PC-3 (cell line): Measurements from ENCODE around the gene FBXL12. TPM values are rescaled to one million over a fixed set of nuclear protein-coding genes. Genes with fewer than 3 reads are reported as not detected.
A peak's percentile ranks its signal among the peaks of the same experiment; 100 is the strongest.

ENCODE experiments used
- ATAC-seq: fragments of 200-7000 bp; cut with Tn5 transposase; 2 replicates; pipeline ENCODE4 v1.9.1; 2020; ENCODE audit warnings: mild to moderate bottlenecking, moderate library complexity
- BruUV-seq: library from RNA; stranded (reverse); fragments of 400-500 nt; replicated peaks from 2 replicates; lab custom pipeline; 2021; lab: Mats Ljungman, UMichigan
- CTCF ChIA-PET: fragments of 300-600 bp; sonication (Branson Sonifier 250); formaldehyde crosslinking; loops from one replicate; lab custom pipeline; 2022; ENCODE audit warnings: antibody characterized with exemption; lab: Charles Lee
- POLR2A ChIA-PET: fragments of 300-600 bp; sonication (Branson Sonifier 250); formaldehyde crosslinking; loops from one replicate; lab custom pipeline; 2022; ENCODE audit warnings: antibody characterized with exemption; ENCODE audit not compliant: unreplicated experiment; lab: Charles Lee
- DNase-seq: peaks from one replicate; pipeline ENCODE4 v3.0.0-alpha.2; 2015
- H2AFZ ChIP-seq: fragments of 300-600 bp; sonication (generic); 2 replicates; pipeline ENCODE4 v1.6.0; 2016; ENCODE audit warnings: antibody characterized with exemption, low read length
- H3F3A ChIP-seq: fragments of 300-600 bp; sonication (generic); one replicate; pipeline ENCODE4 v1.6.0; 2017; ENCODE audit warnings: antibody characterized with exemption, low read length, control low read depth, mild to moderate bottlenecking; ENCODE audit not compliant: unreplicated experiment
- H3K27ac ChIP-seq: fragments of 300-600 bp; sonication (generic); 2 replicates; pipeline ENCODE4 v1.5.1; 2016; ENCODE audit warnings: mild to moderate bottlenecking, low read length
- H3K27me3 ChIP-seq: fragments of 300-600 bp; sonication (generic); 2 replicates; pipeline ENCODE4 v1.6.1; 2016; ENCODE audit warnings: low read length, mixed read lengths
- H3K36me3 ChIP-seq: fragments of 300-600 bp; sonication (generic); 2 replicates; pipeline ENCODE4 v1.6.1; 2016; ENCODE audit warnings: low read depth, mixed run types, low read length, mixed read lengths
- H3K4me1 ChIP-seq: fragments of 300-600 bp; sonication (generic); 2 replicates; pipeline ENCODE4 v1.5.1; 2016; ENCODE audit warnings: low read length; ENCODE audit not compliant: insufficient read depth
- H3K4me2 ChIP-seq: fragments of 300-600 bp; sonication (generic); 2 replicates; pipeline ENCODE4 v1.6.0; 2016; ENCODE audit warnings: low read length
- H3K4me3 ChIP-seq: fragments of 300-600 bp; sonication (generic); 2 replicates; pipeline ENCODE4 v1.5.1; 2016; ENCODE audit warnings: mild to moderate bottlenecking, low read length, mixed read lengths
- H3K79me2 ChIP-seq: fragments of 300-600 bp; sonication (generic); 2 replicates; pipeline ENCODE4 v1.6.1; 2017; ENCODE audit warnings: low read length, mixed read lengths
- H3K9ac ChIP-seq: fragments of 300-600 bp; sonication (generic); 2 replicates; pipeline ENCODE4 v1.6.0; 2016; ENCODE audit warnings: mild to moderate bottlenecking, low read length
- H3K9me2 ChIP-seq: fragments of 300-600 bp; sonication (generic); replicated peaks from 2 replicates; pipeline ENCODE4 v1.6.1; 2016; ENCODE audit warnings: mixed run types, low read length, mixed read lengths
- H3K9me3 ChIP-seq: fragments of 300-600 bp; sonication (generic); 2 replicates; pipeline ENCODE4 v1.6.1; 2016; ENCODE audit warnings: low read length, mixed read lengths
- H4K20me1 ChIP-seq: fragments of 300-600 bp; sonication (generic); 2 replicates; pipeline ENCODE4 v1.6.1; 2016; ENCODE audit warnings: low read length, mixed read lengths
- CTCF ChIP-seq: fragments of 300-600 bp; sonication (generic); conservative IDR thresholded peaks from 2 replicates; pipeline ENCODE4 v1.5.1; 2017; ENCODE audit warnings: antibody characterized with exemption, low read depth, mild to moderate bottlenecking, low read length
- EZH2 ChIP-seq: fragments of 300-600 bp; sonication (generic); IDR thresholded peaks from one replicate; pipeline ENCODE4 v1.6.1; 2017; ENCODE audit warnings: antibody characterized with exemption, mild to moderate bottlenecking, low read length; ENCODE audit not compliant: unreplicated experiment
- EZH2phosphoT487 ChIP-seq: fragments of 300-600 bp; sonication (generic); IDR thresholded peaks from 2 replicates; pipeline ENCODE4 v1.6.1; 2018; ENCODE audit warnings: mild to moderate bottlenecking, antibody characterized with exemption, low read length, borderline replicate concordance
- intact Hi-C: fragments of 100-400 bp; cut with micrococcal nuclease; formaldehyde crosslinking; loops from 2 replicates; pipeline ENCODE4 v1.9.0; 2023
- total RNA-seq: library from RNA; depleted of rRNA; stranded (reverse); fragments of >200 nt; gene quantifications from 2 replicates; pipeline ENCODE4 v1.2.3, GENCODE V29; 2014

The FBXL12 gene
- total RNA-seq, 1 experiment from 2014 or later = 31.4 TPM

- CTCF ChIA-PET = no interaction called here
- intact Hi-C loops = no loop called here
- no TSS peak for BruUV-seq
- Histone ChIP-seq H3K9me3 (no peaks in the 10 kb centered on the region), H3F3A (peaks cover 6% of the 10 kb centered on the region), H3K27me3 (no peaks in the 10 kb centered on the region), H3K4me2 (peak overlapping the region; percentile 98), H3K4me1 (peaks cover 7% of the 10 kb centered on the region), H3K9me2 (no peaks in the 10 kb centered on the region), H3K4me3 (peak overlapping the region; percentile 99), H4K20me1 (no peaks in the 10 kb centered on the region), H3K36me3 (peaks cover 20% of the 10 kb centered on the region), H3K27ac (no peak overlapping the region), H2AFZ (peak overlapping the region; percentile 76), H3K9ac (peak overlapping the region; percentile 86), H3K79me2 (peaks cover 25% of the 10 kb centered on the region)
- TF ChIP-seq EZH2phosphoT487 (no peak), CTCF (peak; percentile 22; the same call in 1 of the 2 replicates)
- ATAC-seq (no peak), DNase-seq (peak; percentile 59)
- POLR2A ChIA-PET = no interaction called here
These were observed 17.1 kb upstream of the FBXL12 start for GRCh38 chr19:9836021-9836420.

GRCh38 chr19:9835507-9835949 lies 16.6 kb upstream of the FBXL12 start:
- Histone ChIP-seq H3K4me3 (peak overlapping the region; percentile 99), H3K9me2 (no peaks in the 10 kb centered on the region), H3K9me3 (no peaks in the 10 kb centered on the region), H3K4me1 (peaks cover 7% of the 10 kb centered on the region), H3F3A (peaks cover 6% of the 10 kb centered on the region), H2AFZ (peak overlapping the region; percentile 76), H4K20me1 (no peaks in the 10 kb centered on the region), H3K36me3 (peaks cover 16% of the 10 kb centered on the region; the same call in 1 of the 2 replicates), H3K27me3 (no peaks in the 10 kb centered on the region), H3K4me2 (peak overlapping the region; percentile 98), H3K79me2 (peaks cover 28% of the 10 kb centered on the region), H3K9ac (peak overlapping the region; percentile 86), H3K27ac (no peak overlapping the region)
- no peak for DNase-seq
- CTCF ChIA-PET = interaction anchor here (0.6 kb wide), 1 partner anchor 9 kb away, joined by 3 read pairs; no protein-coding TSS in a partner anchor
- TF ChIP-seq EZH2 = no peak
- intact Hi-C loops = no loop called here
- BruUV-seq = TSS peak; percentile 31
- peak; percentile 6 for ATAC-seq
- POLR2A ChIA-PET = no interaction called here

- TF ChIP-seq CTCF (peak; percentile 39), EZH2phosphoT487 (no peak)
- Histone ChIP-seq H3F3A (peaks cover 6% of the 10 kb centered on the region), H3K4me1 (peaks cover 7% of the 10 kb centered on the region), H3K9ac (peak within 1 kb of the TSS; percentile 86), H3K4me2 (peak within 1 kb of the TSS; percentile 98), H3K4me3 (peak within 1 kb of the TSS; percentile 99), H3K27ac (no peak within 1 kb of the TSS), H3K36me3 (peaks cover 15% of the 10 kb centered on the region; the same call in 1 of the 2 replicates), H2AFZ (peak within 1 kb of the TSS; percentile 76), H3K79me2 (peaks cover 34% of the 10 kb centered on the region), H4K20me1 (no peaks in the 10 kb centered on the region), H3K27me3 (no peaks in the 10 kb centered on the region), H3K9me2 (no peaks in the 10 kb centered on the region), H3K9me3 (no peaks in the 10 kb centered on the region)
- POLR2A ChIA-PET = no interaction called here
- ATAC-seq (peak; percentile 97), DNase-seq (peak; percentile 100)
- CTCF ChIA-PET = interaction anchor here (0.6 kb wide), 1 partner anchor 8 kb away, joined by 3 read pairs; no protein-coding TSS in a partner anchor
- no TSS peak for BruUV-seq
- intact Hi-C loops = no loop called here
These were observed 16.0 kb upstream of the FBXL12 start, which contains the start of gene PIN1 for GRCh38 chr19:9834726-9835506. TSS of gene PIN1 (plus strand) at chr19:9835318. CDS start at chr19:9835345, 27 bp downstream.
